ENCODE measurements around the gene MOV10L1. TPM values are rescaled to one million over a fixed set of nuclear protein-coding genes. Genes with fewer than 3 reads are reported as not detected.

The MOV10L1 gene
- total and polyA plus RNA-seq, 9 of the 15 experiments (the other 6 are each of a cell fraction or from before 2014, with no cell fraction given), result 0.06 to 0.43 (median 0.15) TPM

- TF ChIP-seq ID3 (CRISPR knock-in tag; IDR thresholded peaks at IDR 0.05) (no peak), ID3 (tag; IDR thresholded peaks at IDR 0.05) (no peak), PML (IDR thresholded peaks at IDR 0.05; ENCODE audit: low read length) (peak; percentile 88), KDM5B (IDR thresholded peaks at IDR 0.05; ENCODE audit: insufficient replicate concordance, low read depth, low read length) (peak; percentile 86), CREBBP (IDR thresholded peaks at IDR 0.05; ENCODE audit: low read depth, low read length) (no peak), STAT5B (CRISPR knock-in tag; IDR thresholded peaks at IDR 0.05) (no peak), ARHGAP35 (IDR thresholded peaks at IDR 0.05; ENCODE audit: partially characterized antibody) (no peak), ETV5 (CRISPR knock-in tag; IDR thresholded peaks at IDR 0.05; ENCODE audit: low read depth) (peak; percentile 49; the same call in 1 of the 2 replicates), CREM (IDR thresholded peaks at IDR 0.05; ENCODE audit: low read depth) (no peak), ZNF3 (CRISPR knock-in tag; IDR thresholded peaks at IDR 0.05) (no peak), ZSCAN32 (CRISPR knock-in tag; IDR thresholded peaks at IDR 0.05) (no peak), RAD51 (IDR thresholded peaks at IDR 0.05; ENCODE audit: borderline replicate concordance, low read depth) (no peak), SIRT6 (IDR thresholded peaks at IDR 0.05; ENCODE audit: low read depth, low read length) (no peak), ZBTB43 (CRISPR knock-in tag; IDR thresholded peaks at IDR 0.05) (no peak), MAFF (IDR thresholded peaks at IDR 0.05; ENCODE audit: low read length) (no peak), ZNF696 (CRISPR knock-in tag; conservative IDR thresholded peaks at IDR 0.05) (no peak), POLR2G (IDR thresholded peaks at IDR 0.05; ENCODE audit: low read depth, low read length) (peak; percentile 84), FOXA3 (CRISPR knock-in tag; conservative IDR thresholded peaks at IDR 0.05 in 1 of 2, IDR thresholded peaks at IDR 0.05 in 1 of 2) (no peak), CTCF (IDR thresholded peaks at IDR 0.05 in 2 of 3, conservative IDR thresholded peaks at IDR 0.05 in 1 of 3; ENCODE audit: insufficient read depth in 2 of 3, low read depth in 1 of 3, low read length in 3 of 3) (no peak), FUS (optimal IDR thresholded peaks at IDR 0.05; ENCODE audit: low read depth, low read length) (no peak), NONO (IDR thresholded peaks at IDR 0.05; ENCODE audit: low read depth in 2 of 2, low read length in 1 of 2) (no peak), NFXL1 (CRISPR knock-in tag; IDR thresholded peaks at IDR 0.05) (no peak), ZNF124 (CRISPR knock-in tag; IDR thresholded peaks at IDR 0.05) (no peak), PHB (CRISPR knock-in tag; IDR thresholded peaks at IDR 0.05) (no peak), ZNF24 (IDR thresholded peaks at IDR 0.05) (no peak), ARID3B (CRISPR knock-in tag; IDR thresholded peaks at IDR 0.05; ENCODE audit: borderline replicate concordance) (no peak)
Measured at GRCh38 chr22:50117168-50117762, 27.5 kb downstream of the MOV10L1 start (continued).

Data from K562 (cell line).